ENCODE data around the gene CACNG8.
A peak's percentile ranks its signal among the peaks of the same experiment; 100 is the strongest.

Gene CACNG8

GRCh38 chr19:53951436-53951835 lies 11.3 kb upstream of the CACNG8 start:
- H3K4me3 ChIP-seq (replicated peaks in 1 of 2; ENCODE audit: low read depth in 2 of 2, low read length in 2 of 2) = no peak overlapping the region
- no peak for TF ChIP-seq CTCF (IDR thresholded peaks at IDR 0.05; ENCODE audit: low read depth, low read length)
- DNase-seq (ENCODE audit: low read depth in 2 of 2) = no peak

GRCh38 chr19:53951947-53952346 lies 10.8 kb upstream of the CACNG8 start:
- H3K4me3 ChIP-seq (replicated peaks in 1 of 2; ENCODE audit: low read depth in 2 of 2, low read length in 2 of 2) = no peak overlapping the region
- TF ChIP-seq CTCF (IDR thresholded peaks at IDR 0.05; ENCODE audit: low read depth, low read length) = no peak
- no peak for DNase-seq (ENCODE audit: low read depth in 2 of 2)

- no peak overlapping the region for H3K4me3 ChIP-seq (replicated peaks in 1 of 2; ENCODE audit: low read depth in 2 of 2, low read length in 2 of 2)
- TF ChIP-seq CTCF (IDR thresholded peaks at IDR 0.05; ENCODE audit: low read depth, low read length) = no peak
- DNase-seq (ENCODE audit: low read depth in 2 of 2) = no peak
Measured at GRCh38 chr19:53953383-53953782, 9.4 kb upstream of the CACNG8 start.

- DNase-seq (ENCODE audit: low read depth in 2 of 2) = no peak
- no peak overlapping the region for H3K4me3 ChIP-seq (replicated peaks in 1 of 2; ENCODE audit: low read depth in 2 of 2, low read length in 2 of 2)
- no peak for TF ChIP-seq CTCF (IDR thresholded peaks at IDR 0.05; ENCODE audit: low read depth, low read length)
Measured at GRCh38 chr19:53957448-53958167, 5.1 kb upstream of the CACNG8 start.

- DNase-seq (ENCODE audit: low read depth in 2 of 2) = peak in 1 of 2 donors; percentile 54
- no peak for TF ChIP-seq CTCF (IDR thresholded peaks at IDR 0.05; ENCODE audit: low read depth, low read length)
- H3K4me3 ChIP-seq (replicated peaks in 1 of 2; ENCODE audit: low read depth in 2 of 2, low read length in 2 of 2) = no peak overlapping the region
Measured at GRCh38 chr19:53958168-53958571, 4.6 kb upstream of the CACNG8 start.

- no peak for DNase-seq (ENCODE audit: low read depth in 2 of 2)
- peak overlapping the region; percentile 23 to 38 for H3K4me3 ChIP-seq (replicated peaks in 1 of 2; ENCODE audit: low read depth in 2 of 2, low read length in 2 of 2)
- TF ChIP-seq CTCF (IDR thresholded peaks at IDR 0.05; ENCODE audit: low read depth, low read length) = no peak
Measured at GRCh38 chr19:53958823-53959757, 3.6 kb upstream of the CACNG8 start.

Data from cardiac fibroblast (primary cell).